HCT116 (cell line): Measurements from ENCODE around the gene ADGRB2. TPM values are rescaled to one million over a fixed set of nuclear protein-coding genes. Genes with fewer than 3 reads are reported as not detected.

Source experiments
- ATAC-seq: fragments of 200-7000 bp; cut with Tn5 transposase; 2 replicates; pipeline ENCODE4 v1.9.1; 2020; ENCODE audit warnings: mild to moderate bottlenecking, moderate library complexity
- BruUV-seq: library from RNA; stranded (reverse); fragments of 400-500 nt; replicated peaks from 2 replicates; lab custom pipeline; 2021; lab: Mats Ljungman, UMichigan
- CTCF ChIA-PET: fragments of 300-600 bp; sonication (Branson Sonifier 250); formaldehyde crosslinking; loops from one replicate; lab custom pipeline; 2021; ENCODE audit warnings: antibody characterized with exemption; lab: Charles Lee
- POLR2A ChIA-PET: fragments of 300-600, 350-600 bp; sonication (Branson Sonifier 250); formaldehyde crosslinking; loops from one replicate; lab custom pipeline; 2021; ENCODE audit warnings: antibody characterized with exemption; lab: Charles Lee
- RAD21 ChIA-PET, 2 experiments: fragments of 300-600 bp; sonication (Branson Sonifier 250); formaldehyde crosslinking; loops; one replicate each; lab custom pipeline; 2023; ENCODE audit warnings: low total read pairs in 2 of 2; ENCODE audit not compliant: uncharacterized antibody in 2 of 2, unreplicated experiment in 2 of 2, low non-redundant PET in 1 of 2; lab: Charles Lee
- DNase-seq: peaks from one replicate; pipeline ENCODE4 v3.0.0-alpha.2; 2010; ENCODE audit warnings: low read depth, low spot score
- H2AFZ ChIP-seq: fragments of 200-600 bp; shearing (Covaris generic), sonication (generic); 2 replicates; pipeline ENCODE4 v1.6.1; 2017; ENCODE audit warnings: low read depth, mixed run types, mixed read lengths, antibody characterized with exemption, low read length; ENCODE audit not compliant: poor library complexity, severe bottlenecking
- H3K27ac ChIP-seq: 2 replicates; pipeline ENCODE4 v1.5.1; 2012; ENCODE audit warnings: low read depth, low read length
- H3K27me3 ChIP-seq: fragments of 200-600 bp; sonication (generic); 2 replicates; pipeline ENCODE4 v1.6.1; 2016; ENCODE audit warnings: mixed run types, low read length, mixed read lengths; ENCODE audit not compliant: insufficient read depth
- H3K36me3 ChIP-seq, 2 experiments: fragments of 200-500 bp in 1 of 2; fragments of 200-600 bp in 1 of 2; sonication (Bioruptor generic) in 1 of 2; sonication (generic) in 1 of 2; 2 replicates each; pipeline versions ENCODE4 v1.5.1 to v1.6.1; 2014 to 2016; ENCODE audit warnings: low read length in 2 of 2, inconsistent platforms in 1 of 2, mixed read lengths in 1 of 2, mixed run types in 1 of 2; ENCODE audit not compliant: insufficient read depth in 2 of 2, control insufficient read depth in 1 of 2
- H3K4me1 ChIP-seq, 2 experiments: fragments of 200-600 bp in 1 of 2; sonication (generic) in 1 of 2; 2 replicates each; pipeline versions ENCODE4 v1.5.1 to v1.6.1; 2012 to 2017; ENCODE audit warnings: low read length in 2 of 2, inconsistent platforms in 1 of 2, mild to moderate bottlenecking in 1 of 2, mixed read lengths in 1 of 2, mixed run types in 1 of 2, moderate library complexity in 1 of 2; ENCODE audit not compliant: insufficient read depth in 2 of 2, control insufficient read depth in 1 of 2
- H3K4me2 ChIP-seq: fragments of 200-600 bp; sonication (generic); 2 replicates; pipeline ENCODE4 v1.6.1; 2017; ENCODE audit warnings: mixed run types, low read length, mixed read lengths
- H3K4me3 ChIP-seq, 2 experiments: fragments of 200-600 bp in 1 of 2; sonication (generic) in 1 of 2; replicated peaks in 1 of 2; 2 replicates each; pipeline ENCODE4 v1.5.1; 2011 to 2016; ENCODE audit warnings: low read length in 2 of 2, control low read depth in 1 of 2, low read depth in 1 of 2, mild to moderate bottlenecking in 1 of 2, mixed read lengths in 1 of 2, mixed run types in 1 of 2
- H3K79me2 ChIP-seq: fragments of 200-600 bp; sonication (generic); 2 replicates; pipeline ENCODE4 v1.6.1; 2017; ENCODE audit warnings: mild to moderate bottlenecking, mixed run types, low read length, moderate library complexity, mixed read lengths; ENCODE audit not compliant: insufficient read depth
- H3K9ac ChIP-seq: fragments of 200-600 bp; sonication (generic); 2 replicates; pipeline ENCODE4 v1.6.1; 2016; ENCODE audit warnings: low read length, mixed read lengths
- H3K9me2 ChIP-seq: fragments of 200-600 bp; sonication (generic), shearing (Covaris generic); 2 replicates; pipeline ENCODE4 v1.6.1; 2017; ENCODE audit warnings: mixed run types, mild to moderate bottlenecking, moderate library complexity; ENCODE audit not compliant: insufficient read depth
- H3K9me3 ChIP-seq, 2 experiments: fragments of 200-500 bp in 1 of 2; fragments of 200-600 bp in 1 of 2; sonication (Bioruptor generic) in 1 of 2; sonication (generic) in 1 of 2; 2 replicates each; pipeline ENCODE4 v1.6.1; 2014 to 2017; ENCODE audit warnings: low read length in 2 of 2, mixed read lengths in 2 of 2, inconsistent platforms in 1 of 2, low read depth in 1 of 2, mild to moderate bottlenecking in 1 of 2, mixed run types in 1 of 2, moderate library complexity in 1 of 2; ENCODE audit not compliant: control insufficient read depth in 1 of 2, insufficient read depth in 1 of 2
- H4K20me1 ChIP-seq: fragments of 200-600 bp; sonication (generic), shearing (Covaris generic); 2 replicates; pipeline ENCODE4 v1.6.1; 2017; ENCODE audit warnings: mixed run types, mild to moderate bottlenecking, moderate library complexity; ENCODE audit not compliant: insufficient read depth
- EZH2 ChIP-seq: fragments of 200-600 bp; sonication (generic); IDR thresholded peaks from 2 replicates; pipeline ENCODE4 v1.6.1; 2017; ENCODE audit warnings: antibody characterized with exemption, mixed run types
- EZH2phosphoT487 ChIP-seq: fragments of 200-600 bp; IDR thresholded peaks from 2 replicates; pipeline ENCODE4 v1.6.1; 2018; ENCODE audit warnings: antibody characterized with exemption, borderline replicate concordance
- POLR2AphosphoS5 ChIP-seq: IDR thresholded peaks from 2 replicates; pipeline ENCODE4 v1.6.1; 2011; ENCODE audit warnings: mild to moderate bottlenecking, low read depth, low read length, moderate library complexity
- RAD21 ChIP-seq: IDR thresholded peaks from 2 replicates; pipeline ENCODE4 v1.6.1; 2012; ENCODE audit warnings: low read depth, mild to moderate bottlenecking
- TCF7L2 ChIP-seq: IDR thresholded peaks from 2 replicates; pipeline ENCODE4 v1.7.0; 2011; ENCODE audit warnings: borderline replicate concordance, inconsistent platforms; ENCODE audit not compliant: insufficient read depth, insufficient read length; ENCODE audit errors: extremely low read depth
- ZBTB33 ChIP-seq: IDR thresholded peaks from 2 replicates; pipeline ENCODE4 v1.6.1; 2011; ENCODE audit warnings: mild to moderate bottlenecking, low read length, moderate library complexity; ENCODE audit not compliant: insufficient replicate concordance; ENCODE audit errors: extremely low read depth
- ZNF274 ChIP-seq: fragments of 200-500 bp; sonication (Bioruptor generic); IDR thresholded peaks from 2 replicates; pipeline ENCODE4 v1.6.1; 2014; ENCODE audit warnings: mild to moderate bottlenecking, low read depth, low read length, inconsistent platforms
- intact Hi-C: fragments of 100-400 bp; cut with micrococcal nuclease; formaldehyde crosslinking; loops from 2 replicates; pipeline ENCODE4 v1.10.0; 2022
- total RNA-seq: library from RNA; stranded (reverse); gene quantifications from one replicate; pipeline ENCODE4 v1.2.1, GENCODE V29; 2021; ENCODE audit not compliant: unreplicated experiment
- TF ChIP-seq, protein P1 (sequence below), 3 experiments: fragments of 200-600 bp in 1 of 3; sonication (generic) in 1 of 3; IDR thresholded peaks in 2 of 3; conservative IDR thresholded peaks in 1 of 3; 2 replicates each; pipeline ENCODE4 v1.5.1; 2012 to 2017; ENCODE audit warnings: low read depth in 2 of 3, low read length in 2 of 3, antibody characterized with exemption in 1 of 3, borderline replicate concordance in 1 of 3, control low read depth in 1 of 3, mild to moderate bottlenecking in 1 of 3, mixed read lengths in 1 of 3, mixed run types in 1 of 3, moderate library complexity in 1 of 3; ENCODE audit not compliant: insufficient read depth in 1 of 3

The ADGRB2 gene
- total RNA-seq, 1 experiment from 2014 or later, result 10.1 TPM

DNA sequence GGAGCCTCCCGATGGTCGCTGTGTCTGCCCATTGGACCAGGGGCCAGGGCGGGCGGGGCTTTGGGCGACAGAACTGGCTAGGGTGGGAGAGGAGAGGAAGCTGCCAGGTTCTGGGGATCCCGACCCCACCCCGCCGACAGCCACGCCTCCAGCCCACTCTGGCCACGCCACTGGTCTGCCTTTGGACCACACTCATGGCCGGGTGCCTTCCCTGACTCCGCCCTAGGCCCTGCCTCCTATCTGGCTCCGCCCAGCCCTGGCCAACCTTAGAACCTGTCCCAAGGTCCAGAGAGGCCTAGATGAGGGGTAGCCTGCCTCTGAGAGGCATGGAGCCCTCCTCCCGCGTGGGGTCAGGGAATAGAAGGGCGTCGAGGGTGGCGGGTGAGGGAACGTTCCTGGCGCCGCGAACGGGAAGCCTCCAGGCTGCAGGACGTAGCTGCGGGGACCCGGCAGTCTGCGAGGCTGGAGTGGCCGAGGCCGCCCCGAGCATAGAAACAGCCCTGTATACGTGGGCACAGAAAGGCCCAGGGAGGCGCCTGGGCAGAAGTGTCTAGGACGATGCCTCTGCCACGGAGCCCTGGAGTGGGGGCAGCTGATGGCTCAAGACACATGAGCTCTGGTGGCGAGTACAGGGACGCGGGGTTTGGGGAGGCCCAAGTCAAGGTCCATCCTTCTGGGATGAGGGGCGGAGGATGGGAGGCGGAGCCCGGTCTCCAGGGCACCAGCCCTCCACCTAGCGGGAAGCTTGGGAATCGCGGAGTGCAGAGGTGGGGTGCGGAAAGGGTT is 48.9 kb downstream of the ADGRB2 start (continued):
- TF ChIP-seq EZH2 (no peak), EZH2phosphoT487 (no peak)

GRCh38 chr1:31714442-31715086 is 49.6 kb downstream of the ADGRB2 start:
- Histone ChIP-seq H3K9me2 (no peaks in the 10 kb centered on the region), H3K4me3 (peak overlapping the region; percentile 46 to 65), H3K36me3 (no peaks in the 10 kb centered on the region), H3K4me1 (peaks cover 23 to 51% of the 10 kb centered on the region in 2 experiments), H3K9me3 (no peaks in the 10 kb centered on the region), H3K27me3 (peaks cover 6% of the 10 kb centered on the region; the same call in 1 of the 2 replicates), H3K27ac (peak overlapping the region; percentile 56), H3K9ac (peak overlapping the region; percentile 68), H3K79me2 (no peaks in the 10 kb centered on the region), H3K4me2 (peak overlapping the region; percentile 99), H4K20me1 (no peaks in the 10 kb centered on the region), H2AFZ (peak overlapping the region; percentile 82)
- TF ChIP-seq ZBTB33 (no peak), TCF7L2 (no peak), RAD21 (peak; percentile 49), POLR2AphosphoS5 (0 out of 2 replicates have a peak, but pooled peaks have one; percentile 18), ZNF274 (no peak)
- TF ChIP-seq, protein P1, sequence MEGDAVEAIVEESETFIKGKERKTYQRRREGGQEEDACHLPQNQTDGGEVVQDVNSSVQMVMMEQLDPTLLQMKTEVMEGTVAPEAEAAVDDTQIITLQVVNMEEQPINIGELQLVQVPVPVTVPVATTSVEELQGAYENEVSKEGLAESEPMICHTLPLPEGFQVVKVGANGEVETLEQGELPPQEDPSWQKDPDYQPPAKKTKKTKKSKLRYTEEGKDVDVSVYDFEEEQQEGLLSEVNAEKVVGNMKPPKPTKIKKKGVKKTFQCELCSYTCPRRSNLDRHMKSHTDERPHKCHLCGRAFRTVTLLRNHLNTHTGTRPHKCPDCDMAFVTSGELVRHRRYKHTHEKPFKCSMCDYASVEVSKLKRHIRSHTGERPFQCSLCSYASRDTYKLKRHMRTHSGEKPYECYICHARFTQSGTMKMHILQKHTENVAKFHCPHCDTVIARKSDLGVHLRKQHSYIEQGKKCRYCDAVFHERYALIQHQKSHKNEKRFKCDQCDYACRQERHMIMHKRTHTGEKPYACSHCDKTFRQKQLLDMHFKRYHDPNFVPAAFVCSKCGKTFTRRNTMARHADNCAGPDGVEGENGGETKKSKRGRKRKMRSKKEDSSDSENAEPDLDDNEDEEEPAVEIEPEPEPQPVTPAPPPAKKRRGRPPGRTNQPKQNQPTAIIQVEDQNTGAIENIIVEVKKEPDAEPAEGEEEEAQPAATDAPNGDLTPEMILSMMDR (IDR thresholded peaks at IDR 0.05 in 2 of 3, conservative IDR thresholded peaks at IDR 0.05 in 1 of 3; ENCODE audit: borderline replicate concordance in 1 of 3, insufficient read depth in 1 of 3, low read depth in 2 of 3, low read length in 2 of 3), result peak; percentile 68 to 71 (median 70)
- RAD21 ChIA-PET, result interaction anchor here in 1 of 2 experiments (0.8 to 1.3 kb wide), 3 partner anchors 31 to 74 kb away, joined by 3 to 7 read pairs (median 5); no protein-coding TSS in a partner anchor
- intact Hi-C loops, result loop anchor here (2.0 kb wide), 2 partner anchors 50 to 74 kb away; no protein-coding TSS in a partner anchor
- no TSS peak for BruUV-seq
- CTCF ChIA-PET, result interaction anchor here (0.6 to 3.8 kb wide), 14 partner anchors 10 to 251 kb away, joined by 3 to 26 read pairs (median 4); no protein-coding TSS in a partner anchor
- no peak for DNase-seq
- POLR2A ChIA-PET, result interaction anchor here (1.6 to 2.2 kb wide), 2 partner anchors 70 to 74 kb away, joined by 3 to 9 read pairs; partner anchors contain the start of gene PEF1
- ATAC-seq, result peak; percentile 29
